ENCODE results near the gene EMILIN3. TPM values are rescaled to one million over a fixed set of nuclear protein-coding genes. Genes with fewer than 3 reads are reported as not detected.

EMILIN3 gene
- total RNA-seq, 1 experiment from 2014 or later = not detected

- no peak overlapping the region for H3K4me2 ChIP-seq (ENCODE audit: low read depth, low read length, poor library complexity, severe bottlenecking)
- no peak overlapping the region for H2AFZ ChIP-seq (ENCODE audit: low read length)
- no peaks in the 10 kb centered on the region for H3K9me2 ChIP-seq (replicated peaks; ENCODE audit: insufficient read depth, low read length)
- no peak overlapping the region for H3K9ac ChIP-seq (ENCODE audit: low read length)
- H3K4me1 ChIP-seq (ENCODE audit: low read length) = peaks cover 12% of the 10 kb centered on the region
- no peaks in the 10 kb centered on the region for H3K79me2 ChIP-seq (ENCODE audit: low read length)
- H3K27ac ChIP-seq (ENCODE audit: low read length) = no peak overlapping the region
- no peak overlapping the region for H3K4me3 ChIP-seq (ENCODE audit: low read length)
- peaks cover 10% of the 10 kb centered on the region; the same call in 1 of the 2 replicates for H3K36me3 ChIP-seq (ENCODE audit: insufficient read depth, low read length)
- no peak for DNase-seq
- H3K9me3 ChIP-seq (ENCODE audit: low read length) = no peaks in the 10 kb centered on the region
- H3K27me3 ChIP-seq (ENCODE audit: low read length) = no peaks in the 10 kb centered on the region
- 0 out of 2 replicates have a peak, but pooled peaks cover 6% of the 10 kb centered on the region for H4K20me1 ChIP-seq (ENCODE audit: insufficient read depth, low read depth, low read length)
Measured at GRCh38 chr20:41407607-41408006, 41.0 kb upstream of the EMILIN3 start.

GRCh38 chr20:41406896-41407444 is 40.4 kb upstream of the EMILIN3 start:
- Histone ChIP-seq H3K27ac (ENCODE audit: low read length) (no peak overlapping the region), H3K4me2 (ENCODE audit: low read depth, low read length, poor library complexity, severe bottlenecking) (no peak overlapping the region), H4K20me1 (ENCODE audit: insufficient read depth, low read depth, low read length) (0 out of 2 replicates have a peak, but pooled peaks cover 6% of the 10 kb centered on the region), H3K4me3 (ENCODE audit: low read length) (no peak overlapping the region), H3K27me3 (ENCODE audit: low read length) (no peaks in the 10 kb centered on the region), H2AFZ (ENCODE audit: low read length) (no peak overlapping the region), H3K4me1 (ENCODE audit: low read length) (peaks cover 10% of the 10 kb centered on the region), H3K9me3 (ENCODE audit: low read length) (no peaks in the 10 kb centered on the region), H3K9ac (ENCODE audit: low read length) (no peak overlapping the region), H3K36me3 (ENCODE audit: insufficient read depth, low read length) (peaks cover 10% of the 10 kb centered on the region; the same call in 1 of the 2 replicates), H3K79me2 (ENCODE audit: low read length) (no peaks in the 10 kb centered on the region), H3K9me2 (replicated peaks; ENCODE audit: insufficient read depth, low read length) (no peaks in the 10 kb centered on the region)
- no peak for DNase-seq

- H3K9me3 ChIP-seq (ENCODE audit: low read length) = no peaks in the 10 kb centered on the region
- H3K4me2 ChIP-seq (ENCODE audit: low read depth, low read length, poor library complexity, severe bottlenecking) = no peak overlapping the region
- DNase-seq = no peak
- H3K27me3 ChIP-seq (ENCODE audit: low read length) = no peaks in the 10 kb centered on the region
- no peaks in the 10 kb centered on the region for H3K9me2 ChIP-seq (replicated peaks; ENCODE audit: insufficient read depth, low read length)
- H3K4me1 ChIP-seq (ENCODE audit: low read length) = peaks cover 4% of the 10 kb centered on the region
- H3K36me3 ChIP-seq (ENCODE audit: insufficient read depth, low read length) = peaks cover 10% of the 10 kb centered on the region; the same call in 1 of the 2 replicates
- no peak overlapping the region for H3K4me3 ChIP-seq (ENCODE audit: low read length)
- H2AFZ ChIP-seq (ENCODE audit: low read length) = no peak overlapping the region
- H3K27ac ChIP-seq (ENCODE audit: low read length) = no peak overlapping the region
- H3K9ac ChIP-seq (ENCODE audit: low read length) = no peak overlapping the region
- H3K79me2 ChIP-seq (ENCODE audit: low read length) = no peaks in the 10 kb centered on the region
- 0 out of 2 replicates have a peak, but pooled peaks cover 6% of the 10 kb centered on the region for H4K20me1 ChIP-seq (ENCODE audit: insufficient read depth, low read depth, low read length)
Measured at GRCh38 chr20:41406353-41406752, 39.7 kb upstream of the EMILIN3 start.

DNA sequence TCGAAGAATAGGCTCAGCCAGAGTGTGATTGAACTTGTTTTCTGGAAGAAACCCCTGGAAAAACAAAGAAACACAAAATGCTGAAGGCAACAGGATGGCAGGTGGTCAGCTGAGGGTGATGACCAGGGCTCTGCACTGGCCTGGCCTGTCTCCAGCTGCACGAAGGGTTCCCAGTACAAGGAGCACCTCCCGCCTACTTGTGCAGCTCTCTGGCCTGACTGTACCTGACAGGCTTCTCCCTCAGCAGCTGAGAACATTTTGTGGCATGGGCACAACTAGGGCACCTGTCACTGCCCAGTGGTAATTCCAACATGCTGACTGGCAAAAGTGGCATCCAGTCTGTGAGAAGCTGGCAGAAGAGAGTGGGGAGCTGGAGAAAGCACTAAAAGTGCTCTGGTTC is 38.8 kb upstream of the EMILIN3 start:
- Histone ChIP-seq H3K27me3 (ENCODE audit: low read length) (no peaks in the 10 kb centered on the region), H3K9me2 (replicated peaks; ENCODE audit: insufficient read depth, low read length) (no peaks in the 10 kb centered on the region), H3K4me2 (ENCODE audit: low read depth, low read length, poor library complexity, severe bottlenecking) (no peak overlapping the region), H4K20me1 (ENCODE audit: insufficient read depth, low read depth, low read length) (0 out of 2 replicates have a peak, but pooled peaks cover 6% of the 10 kb centered on the region), H3K9ac (ENCODE audit: low read length) (no peak overlapping the region), H2AFZ (ENCODE audit: low read length) (no peak overlapping the region), H3K27ac (ENCODE audit: low read length) (no peak overlapping the region), H3K36me3 (ENCODE audit: insufficient read depth, low read length) (peaks cover 10% of the 10 kb centered on the region; the same call in 1 of the 2 replicates), H3K9me3 (ENCODE audit: low read length) (no peaks in the 10 kb centered on the region), H3K79me2 (ENCODE audit: low read length) (no peaks in the 10 kb centered on the region), H3K4me3 (ENCODE audit: low read length) (no peak overlapping the region), H3K4me1 (ENCODE audit: low read length) (peaks cover 4% of the 10 kb centered on the region; the same call in 1 of the 2 replicates)
- DNase-seq = no peak

DNA sequence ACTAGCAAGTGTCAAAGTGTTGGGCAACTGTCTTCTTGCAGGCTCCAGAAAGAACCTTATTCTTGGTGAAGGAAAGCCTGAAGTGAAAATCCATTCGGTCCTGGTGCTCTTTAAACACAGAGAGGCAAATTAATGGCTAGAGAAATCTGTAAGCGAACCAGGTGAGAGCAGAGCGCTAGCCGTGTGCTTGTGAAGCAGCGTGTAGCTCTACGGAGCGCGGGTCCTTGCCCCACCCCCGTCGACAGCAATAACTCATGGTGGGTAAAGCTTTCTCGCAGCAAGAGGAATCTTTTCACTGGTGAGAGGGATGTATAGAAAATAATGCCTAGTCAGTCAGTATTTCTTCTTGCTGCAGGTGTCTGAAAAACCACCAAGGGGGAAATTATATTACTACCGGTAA is 37.0 kb upstream of the EMILIN3 start:
- H3K9me3 ChIP-seq (ENCODE audit: low read length) = no peaks in the 10 kb centered on the region
- peaks cover 10% of the 10 kb centered on the region; the same call in 1 of the 2 replicates for H3K36me3 ChIP-seq (ENCODE audit: insufficient read depth, low read length)
- H3K27ac ChIP-seq (ENCODE audit: low read length) = no peak overlapping the region
- H3K27me3 ChIP-seq (ENCODE audit: low read length) = no peaks in the 10 kb centered on the region
- no peaks in the 10 kb centered on the region for H3K79me2 ChIP-seq (ENCODE audit: low read length)
- H3K4me1 ChIP-seq (ENCODE audit: low read length) = peaks cover 4% of the 10 kb centered on the region; the same call in 1 of the 2 replicates
- H2AFZ ChIP-seq (ENCODE audit: low read length) = no peak overlapping the region
- H3K4me2 ChIP-seq (ENCODE audit: low read depth, low read length, poor library complexity, severe bottlenecking) = no peak overlapping the region
- 0 out of 2 replicates have a peak, but pooled peaks cover 6% of the 10 kb centered on the region for H4K20me1 ChIP-seq (ENCODE audit: insufficient read depth, low read depth, low read length)
- no peak overlapping the region for H3K9ac ChIP-seq (ENCODE audit: low read length)
- H3K9me2 ChIP-seq (replicated peaks; ENCODE audit: insufficient read depth, low read length) = no peaks in the 10 kb centered on the region
- DNase-seq = no peak
- H3K4me3 ChIP-seq (ENCODE audit: low read length) = no peak overlapping the region

GRCh38 chr20:41398408-41398807 is 31.8 kb upstream of the EMILIN3 start:
- Histone ChIP-seq H3K9me3 (ENCODE audit: low read length) (no peaks in the 10 kb centered on the region), H3K4me1 (ENCODE audit: low read length) (no peaks in the 10 kb centered on the region), H3K36me3 (ENCODE audit: insufficient read depth, low read length) (peaks cover 6% of the 10 kb centered on the region; the same call in 1 of the 2 replicates), H3K9ac (ENCODE audit: low read length) (no peak overlapping the region), H3K27ac (ENCODE audit: low read length) (no peak overlapping the region), H2AFZ (ENCODE audit: low read length) (no peak overlapping the region), H3K27me3 (ENCODE audit: low read length) (no peaks in the 10 kb centered on the region), H4K20me1 (ENCODE audit: insufficient read depth, low read depth, low read length) (0 out of 2 replicates have a peak, but pooled peaks cover 9% of the 10 kb centered on the region), H3K4me3 (ENCODE audit: low read length) (no peak overlapping the region), H3K9me2 (replicated peaks; ENCODE audit: insufficient read depth, low read length) (no peaks in the 10 kb centered on the region), H3K79me2 (ENCODE audit: low read length) (no peaks in the 10 kb centered on the region), H3K4me2 (ENCODE audit: low read depth, low read length, poor library complexity, severe bottlenecking) (no peak overlapping the region)
- DNase-seq = no peak

GRCh38 chr20:41395667-41396664 is 29.3 kb upstream of the EMILIN3 start:
- no peaks in the 10 kb centered on the region for H3K4me1 ChIP-seq (ENCODE audit: low read length)
- H3K4me3 ChIP-seq (ENCODE audit: low read length) = no peak overlapping the region
- H3K9ac ChIP-seq (ENCODE audit: low read length) = no peak overlapping the region
- H3K4me2 ChIP-seq (ENCODE audit: low read depth, low read length, poor library complexity, severe bottlenecking) = no peak overlapping the region
- no peaks in the 10 kb centered on the region for H3K79me2 ChIP-seq (ENCODE audit: low read length)
- no peaks in the 10 kb centered on the region for H3K9me3 ChIP-seq (ENCODE audit: low read length)
- no peak for DNase-seq
- H3K27ac ChIP-seq (ENCODE audit: low read length) = no peak overlapping the region
- H4K20me1 ChIP-seq (ENCODE audit: insufficient read depth, low read depth, low read length) = 0 out of 2 replicates have a peak, but pooled peaks cover 3% of the 10 kb centered on the region
- H2AFZ ChIP-seq (ENCODE audit: low read length) = no peak overlapping the region
- no peaks in the 10 kb centered on the region for H3K27me3 ChIP-seq (ENCODE audit: low read length)
- no peaks in the 10 kb centered on the region for H3K9me2 ChIP-seq (replicated peaks; ENCODE audit: insufficient read depth, low read length)
- no peaks in the 10 kb centered on the region for H3K36me3 ChIP-seq (ENCODE audit: insufficient read depth, low read length)
